Right lobe of liver (tissue), 4 donors: ENCODE results near the gene DCANP1.

Source experiments
- POLR2A ChIP-seq: fragments of 450-650 bp; IDR thresholded peaks from one replicate; pipeline ENCODE4 v1.6.1; 2017; ENCODE audit warnings: antibody characterized with exemption, mild to moderate bottlenecking
- TF ChIP-seq, protein P1 (sequence below), 4 donors: fragments of 200-600 bp in 3 of 4; fragments of 450-650 bp in 1 of 4; IDR thresholded peaks; one replicate each; pipeline versions ENCODE4 v1.5.1 to v1.8.0; 2016 to 2022; ENCODE audit warnings: antibody characterized with exemption in 4 of 4, mild to moderate bottlenecking in 2 of 4
- donor health status: DM: no; HTN: no; CAD: no.
- donor health status: DM: no; HTN: no; CAD: no.
- donor health status: DM: no; HTN: yes; CAD: no.

DNA sequence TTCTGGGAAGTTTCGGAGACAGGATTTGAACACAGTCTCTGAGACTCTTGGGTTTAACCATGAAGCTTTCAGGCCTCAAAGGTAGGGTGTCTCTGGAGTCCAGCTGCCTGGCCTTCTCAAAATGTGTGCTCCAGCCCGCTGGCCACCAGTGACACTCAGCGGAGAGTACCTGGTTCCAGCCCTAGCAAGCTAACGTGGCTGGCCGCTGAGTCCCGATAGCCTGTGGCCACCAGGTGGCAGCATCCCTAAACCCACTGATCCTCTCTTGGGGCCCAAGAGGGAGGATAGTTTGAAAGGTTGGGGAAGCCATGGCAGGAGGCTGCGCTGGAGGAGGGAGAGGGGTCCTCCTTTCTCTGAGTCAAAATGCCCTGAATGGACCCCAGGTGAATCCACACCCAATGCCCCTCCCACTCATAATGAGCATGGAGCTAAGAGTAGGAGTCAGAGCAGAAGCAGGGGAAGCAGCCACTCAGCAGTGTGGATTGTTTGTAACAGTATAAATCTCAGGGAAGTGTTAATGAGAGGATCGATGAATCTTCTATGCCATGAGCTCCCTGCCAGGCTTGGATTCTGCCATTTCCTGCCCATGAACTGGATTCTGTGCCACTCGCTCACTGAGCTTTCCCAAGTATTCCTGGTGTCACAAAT is 10.4 kb upstream of the DCANP1 start:
- TF ChIP-seq, protein P1, sequence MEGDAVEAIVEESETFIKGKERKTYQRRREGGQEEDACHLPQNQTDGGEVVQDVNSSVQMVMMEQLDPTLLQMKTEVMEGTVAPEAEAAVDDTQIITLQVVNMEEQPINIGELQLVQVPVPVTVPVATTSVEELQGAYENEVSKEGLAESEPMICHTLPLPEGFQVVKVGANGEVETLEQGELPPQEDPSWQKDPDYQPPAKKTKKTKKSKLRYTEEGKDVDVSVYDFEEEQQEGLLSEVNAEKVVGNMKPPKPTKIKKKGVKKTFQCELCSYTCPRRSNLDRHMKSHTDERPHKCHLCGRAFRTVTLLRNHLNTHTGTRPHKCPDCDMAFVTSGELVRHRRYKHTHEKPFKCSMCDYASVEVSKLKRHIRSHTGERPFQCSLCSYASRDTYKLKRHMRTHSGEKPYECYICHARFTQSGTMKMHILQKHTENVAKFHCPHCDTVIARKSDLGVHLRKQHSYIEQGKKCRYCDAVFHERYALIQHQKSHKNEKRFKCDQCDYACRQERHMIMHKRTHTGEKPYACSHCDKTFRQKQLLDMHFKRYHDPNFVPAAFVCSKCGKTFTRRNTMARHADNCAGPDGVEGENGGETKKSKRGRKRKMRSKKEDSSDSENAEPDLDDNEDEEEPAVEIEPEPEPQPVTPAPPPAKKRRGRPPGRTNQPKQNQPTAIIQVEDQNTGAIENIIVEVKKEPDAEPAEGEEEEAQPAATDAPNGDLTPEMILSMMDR (IDR thresholded peaks at IDR 0.05), result peak; percentile 57 to 94 (median 86)
- TF ChIP-seq POLR2A, result no peak
